ENCODE data around the gene CD300LD.

CD300LD gene

DNA sequence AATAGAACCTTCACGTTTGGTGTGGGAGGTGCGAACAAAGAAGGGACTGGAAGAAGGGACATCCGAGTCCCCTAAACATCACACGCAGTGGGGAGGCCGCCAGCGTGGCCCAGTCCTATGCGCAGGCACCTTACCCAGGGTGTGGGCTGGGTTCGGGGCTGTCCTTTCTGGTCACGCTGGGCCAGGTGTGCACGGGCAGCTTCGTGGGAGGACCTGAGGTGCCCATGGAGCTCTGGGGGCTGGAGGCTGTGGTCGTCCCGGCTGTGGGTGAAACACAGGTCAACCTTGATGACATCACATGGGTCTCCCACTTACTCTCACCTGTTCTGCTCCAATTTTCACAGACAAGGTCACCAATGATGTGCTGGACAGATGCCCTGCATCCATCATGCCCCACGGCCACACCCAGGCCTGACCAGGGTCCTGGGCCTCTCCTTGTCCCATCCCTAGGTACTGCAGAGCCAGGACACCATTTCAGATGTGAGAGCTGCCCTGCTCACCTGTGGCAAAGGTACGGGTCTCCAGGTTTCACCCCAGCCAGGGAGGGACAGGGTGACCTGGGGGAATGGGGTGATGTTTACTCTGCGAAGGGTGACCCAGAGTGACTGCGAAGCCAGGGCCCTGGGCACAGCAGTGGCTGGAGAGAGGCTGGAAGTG, 49.2 kb downstream of the CD300LD start:
- DNase-seq: no peak

DNA sequence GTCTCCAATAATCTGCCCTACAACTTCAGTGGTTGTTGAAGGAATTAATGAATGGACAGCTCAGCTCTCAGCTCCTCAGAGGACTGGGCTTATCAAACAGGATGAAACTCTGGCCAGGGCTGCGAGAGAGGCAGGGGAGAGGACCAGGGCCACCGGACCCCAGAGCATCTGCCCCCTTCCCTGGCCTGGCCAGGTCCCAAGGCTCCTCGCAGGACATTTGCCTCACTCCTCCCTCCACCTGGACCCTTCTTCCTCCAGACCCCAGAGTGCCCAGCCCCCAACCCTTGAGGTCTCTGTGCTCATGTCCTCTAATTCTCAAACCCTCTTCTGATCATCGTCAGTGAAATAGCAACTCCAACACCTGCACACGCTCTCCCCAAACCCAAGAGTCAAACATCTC, 49.9 kb downstream of the CD300LD start:
- DNase-seq: no peak

DNA sequence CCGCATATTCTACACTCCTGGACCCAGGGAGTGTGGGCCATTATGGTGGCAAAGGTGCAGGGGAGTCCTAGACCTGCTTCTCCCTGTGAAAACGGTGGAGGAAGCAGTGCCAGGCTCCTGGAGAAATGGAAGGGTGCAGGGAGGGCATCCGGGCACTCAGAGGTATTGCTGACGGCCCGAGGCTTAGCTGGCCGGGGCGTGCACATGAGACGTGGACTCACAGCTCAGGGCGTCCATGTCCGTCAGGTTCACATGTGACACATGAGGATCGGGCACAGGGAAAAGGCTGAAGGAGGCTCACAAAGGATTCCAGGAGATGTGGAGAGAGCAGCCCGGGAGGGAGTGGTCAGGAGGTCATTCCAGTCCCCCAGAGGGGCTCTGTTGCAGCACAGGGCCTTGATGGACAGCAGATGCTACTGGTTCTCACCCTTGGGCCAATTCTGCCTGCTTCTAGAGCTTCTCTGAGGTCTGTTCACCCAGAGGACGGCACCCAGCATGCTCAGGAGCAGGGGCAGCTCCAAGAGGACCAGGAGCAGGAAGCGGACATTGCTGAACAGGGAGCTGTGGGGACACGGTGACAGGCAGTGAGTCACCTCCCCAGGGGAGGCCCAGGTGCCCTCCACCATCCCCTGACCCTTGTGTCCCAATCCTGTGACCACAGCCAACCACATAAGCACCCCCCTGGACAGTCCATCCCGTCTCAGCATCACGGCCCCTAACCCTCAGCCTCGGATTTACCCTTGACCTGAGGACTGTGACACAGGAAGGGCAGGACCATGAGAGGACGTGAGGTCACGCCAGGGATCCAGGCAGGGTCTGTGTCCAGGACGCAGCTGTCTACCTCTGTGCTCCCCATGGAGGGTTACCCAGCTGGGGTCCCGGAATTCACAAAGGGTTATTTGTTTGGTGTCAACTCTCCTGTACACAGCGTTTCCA, 50.6 kb downstream of the CD300LD start:
- DNase-seq: no peak

DNA sequence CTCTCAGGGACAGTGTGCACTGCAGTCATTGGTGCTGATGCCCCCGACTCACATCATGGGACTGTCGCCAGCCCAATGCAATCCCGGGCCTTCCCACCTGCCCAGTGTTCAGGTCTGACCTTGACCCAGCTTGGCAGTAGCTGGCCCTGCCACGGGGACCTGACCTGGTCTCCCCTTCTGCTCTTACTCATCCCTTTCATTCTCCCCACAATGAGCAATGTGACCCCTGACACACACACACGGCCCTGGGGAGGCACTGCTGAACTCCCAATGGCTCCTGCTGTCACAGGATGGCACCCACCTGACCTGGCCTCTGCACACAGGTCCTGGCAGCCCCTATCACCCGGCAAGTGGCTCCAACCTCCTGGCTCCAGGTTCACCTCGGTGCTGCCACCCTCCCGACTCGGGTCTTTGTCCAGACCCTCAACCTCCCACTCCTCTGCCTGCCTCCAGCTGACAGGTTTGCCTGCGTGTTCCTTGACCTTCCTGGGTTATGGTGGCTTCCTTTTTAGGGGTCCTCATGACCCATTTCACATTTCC, 52.7 kb downstream of the CD300LD start:
- no peak for DNase-seq

DNA sequence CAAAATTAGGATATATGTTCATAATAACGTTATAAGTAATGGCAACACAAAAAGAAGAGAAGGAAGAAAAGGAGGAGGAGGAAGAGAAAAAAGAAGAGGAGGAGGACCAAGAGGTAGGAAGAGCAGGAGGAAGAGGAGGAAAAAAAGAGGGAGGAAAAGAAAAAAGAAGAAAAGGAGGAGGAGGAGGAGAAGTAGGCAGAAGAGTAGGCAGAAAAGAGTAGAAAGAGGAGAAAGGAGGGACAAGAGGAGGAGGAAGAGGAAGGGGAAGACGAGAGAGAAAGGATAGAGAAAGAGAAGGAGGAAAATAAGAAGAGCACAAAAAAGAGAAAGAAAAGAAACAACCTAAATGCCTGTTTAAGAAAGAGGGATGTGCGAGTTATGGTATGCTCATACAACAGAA, 55.2 kb downstream of the CD300LD start:
- DNase-seq: no peak

DNA sequence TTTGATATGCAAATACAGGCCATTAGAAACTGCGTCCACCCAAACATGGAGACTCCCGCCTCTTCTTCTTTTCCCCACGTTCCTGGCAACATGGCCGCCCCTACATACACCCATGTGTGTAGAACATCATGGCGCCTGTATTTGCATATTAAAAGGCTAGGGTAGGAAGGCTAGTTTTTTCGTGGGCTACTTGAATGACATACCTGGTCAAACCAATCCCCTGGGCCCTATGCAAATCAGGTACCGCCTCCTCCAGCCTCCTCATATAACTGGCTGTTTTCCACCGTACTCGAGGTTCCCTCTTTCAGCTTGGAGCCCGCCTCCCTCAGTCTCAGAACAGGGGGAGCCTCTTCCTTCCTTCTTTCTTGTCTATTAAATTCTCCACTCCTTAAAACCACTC, 60.0 kb downstream of the CD300LD start:
- DNase-seq: no peak

DNA sequence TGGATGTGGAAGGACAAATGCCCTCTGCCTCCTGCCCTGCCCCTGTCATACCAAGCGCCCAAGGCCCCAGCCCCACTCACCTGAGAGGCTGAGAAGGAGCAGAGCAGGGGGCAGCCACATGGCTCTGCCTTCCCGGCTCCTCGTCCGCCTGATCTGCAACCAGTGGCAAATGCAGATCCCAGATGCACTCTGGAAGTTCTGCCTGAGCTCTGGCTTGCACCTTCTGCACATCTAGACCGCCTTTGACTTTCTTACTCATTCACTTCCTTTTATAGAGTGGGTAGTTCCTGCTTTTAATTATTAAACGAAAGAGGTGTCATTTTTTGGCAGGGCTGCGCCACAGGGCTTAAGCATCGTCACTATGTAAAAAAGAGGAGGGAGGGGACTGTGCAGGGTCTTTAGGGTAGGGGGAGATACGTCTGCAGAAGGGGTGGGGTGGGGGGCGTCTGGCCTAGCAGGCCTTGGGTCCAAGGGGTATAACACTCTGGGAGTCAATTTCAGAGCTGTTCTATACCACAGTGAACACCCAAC, 60.8 kb downstream of the CD300LD start, which contains the start of gene CD300LB:
CD300LB (minus strand) TSS at position 245 of the 531 bp plus-strand sequence; CDS start at position 120, 125 bp downstream.
- DNase-seq: no peak

DNA sequence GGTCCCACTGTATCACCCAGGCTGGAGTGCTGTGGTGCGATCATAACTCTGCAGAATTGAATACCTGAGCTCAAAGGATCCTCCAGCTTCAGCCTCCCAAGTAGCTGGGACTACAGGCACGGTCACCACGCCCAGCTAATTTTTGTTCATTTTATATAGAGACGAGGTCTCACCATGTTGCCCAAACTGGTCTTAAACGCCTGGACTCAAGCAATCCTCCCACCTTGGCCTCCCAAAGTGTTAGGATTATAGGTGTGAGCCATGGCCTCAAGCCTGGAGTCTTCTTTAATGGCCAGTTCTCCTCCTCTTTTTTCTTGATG, 61.3 kb downstream of the CD300LD start:
- DNase-seq: no peak
